HG03045 (cell line): ENCODE data around the gene PIGU.
"Not testable (repeated sequence)": the region's sequence is repeated elsewhere in the genome, so short reads cannot be mapped to it uniquely, and the experiment has no call there.

Source experiments
- ATAC-seq: cut with Tn5 transposase; IDR thresholded peaks from one replicate; pipeline ENCODE4 v1.9.1; 2021; ENCODE audit warnings: mild to moderate bottlenecking, moderate library complexity; ENCODE audit not compliant: unreplicated experiment

Gene PIGU

GRCh38 chr20:34516247-34517113 lies 160.4 kb downstream of the PIGU start, which contains the start of gene DYNLRB1:
TSS of gene DYNLRB1 (plus strand) at chr20:34516422. CDS start at chr20:34516459, 37 bp downstream.
- peak; percentile 78 for ATAC-seq

- ATAC-seq: peak; percentile 45
Observed at GRCh38 chr20:34515484-34516246, 161.2 kb downstream of the PIGU start.

GRCh38 chr20:34514897-34515483 lies 161.9 kb downstream of the PIGU start:
- ATAC-seq: no peak

GRCh38 chr20:34514034-34514433 lies 162.9 kb downstream of the PIGU start:
- not testable (repeated sequence) for ATAC-seq

GRCh38 chr20:34512955-34513419 lies 163.9 kb downstream of the PIGU start:
- ATAC-seq: no peak

GRCh38 chr20:34512266-34512954 lies 164.5 kb downstream of the PIGU start:
- no peak for ATAC-seq

- ATAC-seq: no peak
Observed at GRCh38 chr20:34511891-34512265, 165.0 kb downstream of the PIGU start.

- ATAC-seq: no peak
Observed at GRCh38 chr20:34510575-34510974, 166.3 kb downstream of the PIGU start.
